Loucy (cell line): ENCODE measurements around the gene TRAPPC2B.
A peak's percentile ranks its signal among the peaks of the same experiment; 100 is the strongest.

ENCODE experiments used
- H2AFZ ChIP-seq: fragments of 200-600 bp; sonication (generic); 2 replicates; pipeline ENCODE4 v1.6.0; 2016; ENCODE audit warnings: antibody characterized with exemption, mild to moderate bottlenecking, low read length, moderate library complexity
- H3F3A ChIP-seq: fragments of 200-600 bp; 2 replicates; pipeline ENCODE4 v1.6.0; 2016; ENCODE audit warnings: antibody characterized with exemption, low read depth, mild to moderate bottlenecking
- H3K27me3 ChIP-seq: fragments of 200-600 bp; sonication (generic); 2 replicates; pipeline ENCODE4 v1.6.1; 2014; ENCODE audit warnings: low read length, mild to moderate bottlenecking; ENCODE audit not compliant: insufficient read depth, poor library complexity, severe bottlenecking
- H3K36me3 ChIP-seq: fragments of 200-600 bp; sonication (generic); 2 replicates; pipeline ENCODE4 v1.6.1; 2016; ENCODE audit warnings: low read length; ENCODE audit not compliant: insufficient read depth
- H3K4me1 ChIP-seq: fragments of 200-600 bp; sonication (generic); 2 replicates; pipeline ENCODE4 v1.5.1; 2014; ENCODE audit warnings: low read length, mild to moderate bottlenecking; ENCODE audit not compliant: insufficient read depth, poor library complexity, severe bottlenecking
- H3K4me2 ChIP-seq: fragments of 200-600 bp; sonication (generic); 2 replicates; pipeline ENCODE4 v1.6.0; 2014; ENCODE audit warnings: antibody characterized with exemption, low read length, low read depth, mild to moderate bottlenecking; ENCODE audit not compliant: poor library complexity, severe bottlenecking
- H3K4me3 ChIP-seq: fragments of 200-600 bp; sonication (generic); 2 replicates; pipeline ENCODE4 v1.5.1; 2014; ENCODE audit warnings: low read length, mild to moderate bottlenecking, mixed read lengths; ENCODE audit not compliant: poor library complexity, severe bottlenecking
- H3K79me2 ChIP-seq: fragments of 200-600 bp; sonication (generic); 2 replicates; pipeline ENCODE4 v1.6.1; 2014; ENCODE audit warnings: low read length; ENCODE audit not compliant: insufficient read depth
- H3K9ac ChIP-seq: fragments of 200-600 bp; sonication (generic); 2 replicates; pipeline ENCODE4 v1.6.0; 2014; ENCODE audit warnings: mild to moderate bottlenecking, low read depth, low read length, moderate library complexity; ENCODE audit not compliant: poor library complexity, severe bottlenecking
- H3K9me2 ChIP-seq: fragments of 200-600 bp; sonication (generic); replicated peaks from 2 replicates; pipeline ENCODE4 v1.6.1; 2016; ENCODE audit warnings: low read depth, low read length, mixed read lengths
- H3K9me3 ChIP-seq: fragments of 200-600 bp; sonication (generic); 2 replicates; pipeline ENCODE4 v1.6.1; 2014; ENCODE audit warnings: mild to moderate bottlenecking, antibody characterized with exemption, low read length, low read depth; ENCODE audit not compliant: insufficient read depth
- H4K20me1 ChIP-seq: fragments of 200-600 bp; sonication (generic); 2 replicates; pipeline ENCODE4 v1.6.0; 2014; ENCODE audit warnings: antibody characterized with exemption, low read length, mild to moderate bottlenecking; ENCODE audit not compliant: insufficient read depth, poor library complexity, severe bottlenecking
- CTCF ChIP-seq: fragments of 200-600 bp; sonication (generic); conservative IDR thresholded peaks from 2 replicates; pipeline ENCODE4 v1.5.1; 2014; ENCODE audit warnings: mild to moderate bottlenecking, antibody characterized with exemption, low read length
- EZH2phosphoT487 ChIP-seq: fragments of 200-600 bp; IDR thresholded peaks from 2 replicates; pipeline ENCODE4 v1.6.1; 2018; ENCODE audit warnings: antibody characterized with exemption, mild to moderate bottlenecking, moderate library complexity, borderline replicate concordance

The TRAPPC2B gene

GRCh38 chr19:57319869-57320179, 43.5 kb upstream of the TRAPPC2B start:
- H3F3A ChIP-seq, result no peaks in the 10 kb centered on the region
- H2AFZ ChIP-seq, result peak overlapping the region; percentile 98
- H3K4me3 ChIP-seq, result peak overlapping the region; percentile 96
- peak overlapping the region; percentile 96 for H3K9ac ChIP-seq
- H3K79me2 ChIP-seq, result peaks cover 32% of the 10 kb centered on the region
- H3K27me3 ChIP-seq, result peaks cover 4% of the 10 kb centered on the region
- H3K9me3 ChIP-seq, result no peaks in the 10 kb centered on the region
- H4K20me1 ChIP-seq, result peaks cover 25% of the 10 kb centered on the region
- peak overlapping the region; percentile 93 for H3K4me2 ChIP-seq
- TF ChIP-seq EZH2phosphoT487 (no peak), CTCF (no peak)
- peaks cover 6% of the 10 kb centered on the region; the same call in 1 of the 2 replicates for H3K36me3 ChIP-seq
- peaks cover 23% of the 10 kb centered on the region for H3K4me1 ChIP-seq
- no peaks in the 10 kb centered on the region for H3K9me2 ChIP-seq

- peak within 1 kb of the TSS; percentile 98 for H2AFZ ChIP-seq
- no peaks in the 10 kb centered on the region for H3K9me2 ChIP-seq
- H3K4me3 ChIP-seq, result peak within 1 kb of the TSS; percentile 96
- peaks cover 32% of the 10 kb centered on the region for H3K79me2 ChIP-seq
- H3K4me2 ChIP-seq, result peak within 1 kb of the TSS; percentile 93
- H3K9ac ChIP-seq, result peak within 1 kb of the TSS; percentile 96
- TF ChIP-seq CTCF (no peak), EZH2phosphoT487 (no peak)
- peaks cover 3% of the 10 kb centered on the region for H3K27me3 ChIP-seq
- H3K9me3 ChIP-seq, result no peaks in the 10 kb centered on the region
- H3F3A ChIP-seq, result no peaks in the 10 kb centered on the region
- H3K4me1 ChIP-seq, result peaks cover 23% of the 10 kb centered on the region
- peaks cover 25% of the 10 kb centered on the region for H4K20me1 ChIP-seq
- peaks cover 12% of the 10 kb centered on the region; the same call in 1 of the 2 replicates for H3K36me3 ChIP-seq
Measured at GRCh38 chr19:57320180-57321084, 42.9 kb upstream of the TRAPPC2B start, which contains the start of gene ZNF543. TSS of gene ZNF543 (plus strand) at chr19:57320472. CDS start at chr19:57320854, 382 bp downstream.

- peak overlapping the region; percentile 96 for H3K9ac ChIP-seq
Measured at GRCh38 chr19:57321116-57321515, 42.2 kb upstream of the TRAPPC2B start.

More at GRCh38 chr19:57321116-57321515, 42.2 kb upstream of the TRAPPC2B start:
- Histone ChIP-seq H3K36me3 (peaks cover 13% of the 10 kb centered on the region; the same call in 1 of the 2 replicates), H3K79me2 (peaks cover 32% of the 10 kb centered on the region), H4K20me1 (peaks cover 25% of the 10 kb centered on the region), H3K9me2 (no peaks in the 10 kb centered on the region), H3K27me3 (no peaks in the 10 kb centered on the region), H3K4me2 (peak overlapping the region; percentile 90), H3K9me3 (no peaks in the 10 kb centered on the region), H3K4me3 (peak overlapping the region; percentile 96), H2AFZ (no peak overlapping the region), H3K4me1 (peaks cover 23% of the 10 kb centered on the region), H3F3A (no peaks in the 10 kb centered on the region)
- TF ChIP-seq CTCF (no peak), EZH2phosphoT487 (no peak)
